GM18505 (cell line): ENCODE measurements around the gene LYPD5.
"Not testable (repeated sequence)": the region's sequence is repeated elsewhere in the genome, so short reads cannot be mapped to it uniquely, and the experiment has no call there.

Experiments
- ATAC-seq: cut with Tn5 transposase; IDR thresholded peaks from one replicate; pipeline ENCODE4 v1.9.1; 2021; ENCODE audit not compliant: unreplicated experiment
- POLR2A ChIP-seq: IDR thresholded peaks from 4 replicates; pipeline ENCODE4 v1.6.1; 2011; ENCODE audit warnings: borderline replicate concordance; ENCODE audit not compliant: insufficient read depth, insufficient read length; ENCODE audit errors: extremely low read depth

LYPD5 gene

DNA sequence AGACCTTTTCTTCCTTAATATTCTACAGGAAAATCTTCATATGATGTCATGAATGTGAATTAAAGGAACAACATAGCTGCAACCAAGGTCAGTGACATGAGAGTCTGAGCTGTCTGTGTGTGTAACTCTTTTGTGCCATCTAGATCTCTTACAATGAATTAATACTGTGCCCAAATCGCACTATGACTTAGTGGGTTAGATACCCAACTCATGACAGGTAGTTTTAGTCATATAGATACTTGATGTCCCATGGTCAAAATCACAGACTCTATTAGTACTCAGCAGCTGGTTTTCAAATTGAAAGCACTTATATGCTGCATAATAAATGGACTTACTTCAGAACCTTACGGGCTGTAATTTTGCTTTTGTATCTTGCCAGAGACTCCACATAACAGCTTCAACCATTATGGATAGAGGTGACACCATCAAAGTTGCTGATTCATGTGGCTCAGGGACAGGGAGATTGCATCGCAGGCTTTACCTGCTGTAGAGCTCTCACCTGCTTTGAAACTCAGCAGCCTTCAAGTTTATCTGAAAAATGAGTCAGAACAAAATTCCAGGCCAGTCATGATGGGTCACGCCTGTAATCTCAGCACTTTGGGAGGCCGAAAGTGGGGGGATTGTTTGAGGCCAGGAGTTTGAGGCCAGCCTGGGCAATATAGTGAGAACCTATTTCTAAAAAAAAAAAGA lies 12.6 kb upstream of the LYPD5 start:
- no peak for ATAC-seq
- TF ChIP-seq POLR2A, result no peak

DNA sequence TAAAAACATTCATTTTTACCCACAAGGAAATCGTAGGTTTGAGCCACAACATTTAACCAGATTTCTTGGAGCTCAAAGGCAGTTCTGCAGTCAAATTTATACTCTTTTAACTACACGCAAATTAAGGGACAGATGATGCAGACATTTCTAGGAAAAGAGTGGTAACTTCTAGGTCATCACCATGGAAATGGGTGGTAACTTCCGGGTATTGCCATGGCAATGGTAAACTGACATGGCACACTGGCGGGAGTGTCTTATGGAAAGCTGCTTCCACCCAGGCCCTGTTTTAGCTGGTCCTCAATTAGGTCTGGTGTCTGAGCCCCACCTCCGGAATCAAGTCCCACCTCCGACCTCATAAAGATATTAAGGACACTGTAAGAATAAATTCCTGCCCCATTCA lies 10.4 kb upstream of the LYPD5 start:
- ATAC-seq, result no peak

DNA sequence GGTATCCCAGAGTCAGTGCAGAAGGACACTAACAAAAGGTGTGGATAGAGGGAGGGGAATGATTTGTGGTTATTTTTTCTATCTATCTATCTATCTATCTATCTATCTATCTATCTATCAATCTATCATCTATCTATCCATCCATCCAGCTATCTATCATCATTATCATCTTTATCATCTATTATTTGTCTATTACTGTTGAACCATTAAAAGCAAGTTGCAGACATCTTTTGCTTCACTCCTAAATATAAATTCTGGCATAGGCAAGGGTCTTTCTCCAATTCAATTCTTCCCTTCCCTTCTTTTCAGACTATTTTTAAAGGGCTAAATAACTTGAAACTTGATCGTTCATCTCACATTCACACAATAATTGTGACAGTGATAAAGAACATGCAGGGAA lies 10.0 kb upstream of the LYPD5 start:
- no peak for TF ChIP-seq POLR2A
- ATAC-seq, result no peak

More for the DNA sequence above, 10.4 kb upstream of the LYPD5 start:
- no peak for TF ChIP-seq POLR2A

DNA sequence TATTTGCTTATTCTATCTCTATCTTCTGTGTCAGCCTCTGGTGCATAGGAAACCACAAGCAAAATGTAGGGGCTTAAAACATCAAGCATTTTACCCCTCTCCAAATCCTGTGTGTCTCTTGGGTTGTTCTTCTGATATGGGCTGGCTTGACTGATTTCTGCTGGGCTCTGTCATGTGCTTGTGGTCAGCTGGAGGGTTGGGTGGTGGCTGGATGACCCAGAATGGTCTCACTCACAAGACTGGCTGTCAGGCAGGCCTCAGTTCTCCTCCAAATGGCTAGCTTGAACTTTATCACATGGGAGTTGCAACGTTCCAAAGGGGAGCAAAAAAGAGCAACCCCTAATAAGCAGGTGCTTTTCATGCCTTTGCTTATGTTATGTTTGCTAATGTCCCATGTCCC lies 9.6 kb upstream of the LYPD5 start:
- no peak for TF ChIP-seq POLR2A
- ATAC-seq, result no peak

DNA sequence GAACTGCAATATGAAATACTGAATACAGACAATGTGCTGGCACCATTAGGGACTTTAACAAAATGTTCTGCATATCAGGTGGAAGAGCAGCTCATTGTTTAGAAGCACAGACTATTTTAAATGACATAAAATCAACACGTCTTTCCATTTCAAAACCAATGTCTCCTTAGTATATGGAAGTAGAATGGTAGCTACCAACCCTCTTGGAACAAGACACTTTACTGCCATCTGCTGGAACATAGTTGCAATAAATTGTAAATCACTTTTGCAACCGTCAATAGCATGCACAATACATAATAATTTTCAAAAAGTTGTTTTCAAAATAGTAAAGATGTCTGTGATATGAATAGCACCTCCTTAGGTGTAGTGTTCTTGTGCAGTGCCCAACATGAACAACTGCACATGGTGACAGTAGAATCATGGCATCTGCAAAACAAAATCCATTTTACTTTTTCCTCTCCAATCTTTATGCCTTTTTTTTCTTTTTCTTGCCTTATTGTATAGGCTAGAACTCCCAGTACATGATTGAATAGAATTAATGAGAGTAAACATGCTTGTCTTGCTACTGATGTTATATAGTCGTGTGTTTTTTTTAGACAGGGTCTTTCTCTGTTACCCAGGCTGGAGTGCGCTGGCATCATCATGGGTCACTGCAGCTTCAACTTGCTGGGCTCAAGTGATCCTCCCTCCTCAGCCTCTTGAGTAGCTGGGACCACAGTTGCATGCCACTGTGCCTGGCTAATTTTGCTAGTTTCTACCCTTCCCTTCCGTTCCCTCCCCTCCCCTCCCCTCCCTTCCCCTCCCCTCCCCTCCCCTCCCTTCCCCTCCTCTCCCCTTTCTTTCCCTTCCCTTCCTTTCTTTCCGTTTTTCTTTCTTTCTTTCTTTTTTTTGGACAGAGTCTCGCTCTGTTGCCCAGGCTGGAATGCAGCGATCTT lies 7.8 kb upstream of the LYPD5 start:
- no peak for TF ChIP-seq POLR2A
- no peak for ATAC-seq

DNA sequence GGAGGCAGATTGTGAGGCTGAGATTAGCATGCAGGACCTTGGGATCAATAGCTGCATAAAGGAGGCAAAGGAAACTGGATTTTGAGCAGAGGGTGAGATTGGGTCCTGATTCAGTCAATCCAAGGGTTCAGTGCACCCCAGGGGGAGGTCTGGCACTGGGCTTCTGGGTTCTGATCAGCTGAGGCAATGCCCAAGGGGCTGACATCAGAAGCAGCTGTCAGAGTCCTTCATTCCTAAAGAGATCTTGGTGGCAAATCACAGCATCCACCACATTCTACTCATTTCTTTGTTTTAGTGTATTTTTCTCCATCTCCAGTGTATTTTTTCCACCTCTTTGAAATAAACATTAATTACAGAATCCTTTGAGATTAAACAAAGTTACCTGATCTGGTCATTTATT lies 5.4 kb upstream of the LYPD5 start:
- ATAC-seq, result no peak
- no peak for TF ChIP-seq POLR2A

DNA sequence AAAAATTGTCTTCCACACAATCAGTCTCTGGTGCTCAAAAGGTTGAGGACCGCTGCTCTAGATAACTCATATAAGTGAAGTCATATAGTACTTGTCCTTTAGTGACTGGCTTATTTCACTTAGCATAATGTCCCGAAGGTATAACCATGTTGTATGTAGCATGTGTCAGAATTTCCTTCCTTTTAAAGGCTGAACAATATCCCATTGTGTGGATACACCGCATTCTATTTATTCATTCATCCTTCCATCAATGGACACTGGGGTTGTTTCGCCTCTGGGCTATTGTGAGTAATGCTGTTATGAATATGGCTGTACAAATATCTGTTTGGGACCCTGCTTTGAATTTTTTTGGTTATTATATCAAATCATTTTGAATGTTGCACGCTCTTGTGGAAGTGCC lies 4.6 kb upstream of the LYPD5 start:
- no peak for ATAC-seq
- TF ChIP-seq POLR2A, result no peak

DNA sequence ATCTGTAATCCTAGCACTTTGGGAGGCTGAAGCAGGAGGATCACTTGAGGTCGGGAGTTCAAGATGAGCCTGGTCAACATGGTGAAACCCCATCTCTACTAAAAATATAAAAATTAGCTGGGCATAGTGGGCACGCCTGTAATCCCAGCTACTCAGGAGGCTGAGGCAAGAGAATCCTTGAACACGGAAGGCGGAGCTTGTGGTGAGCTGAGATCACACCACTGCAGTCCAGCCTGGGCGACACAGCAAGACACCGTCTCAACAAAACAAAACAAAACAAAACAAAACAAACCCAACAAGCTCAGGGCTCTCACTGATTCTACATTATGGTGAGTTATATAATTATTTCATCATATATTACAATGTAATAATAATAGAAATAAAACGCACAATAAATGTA lies 4.2 kb upstream of the LYPD5 start:
- ATAC-seq, result not testable (repeated sequence)

DNA sequence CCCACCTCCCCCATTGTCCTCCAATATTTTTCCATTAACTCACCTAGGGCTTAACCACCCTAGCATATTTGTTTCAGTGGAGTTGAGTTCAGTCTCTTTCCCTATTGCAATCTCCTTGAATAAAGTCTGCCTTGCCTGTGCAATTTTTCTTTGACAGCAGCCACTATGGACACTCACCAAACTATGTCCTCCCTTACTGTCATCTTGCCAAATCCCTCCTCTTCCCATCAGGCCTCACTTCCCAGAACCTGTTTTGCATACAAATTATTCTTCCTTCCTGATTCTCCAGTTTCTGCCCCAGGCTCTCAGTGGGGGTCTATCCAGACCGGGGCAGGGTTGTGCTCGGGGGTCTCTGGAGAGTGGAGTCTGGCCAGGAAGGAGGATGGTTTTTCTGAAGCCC lies 2.2 kb upstream of the LYPD5 start:
- TF ChIP-seq POLR2A, result no peak
- no peak for ATAC-seq

DNA sequence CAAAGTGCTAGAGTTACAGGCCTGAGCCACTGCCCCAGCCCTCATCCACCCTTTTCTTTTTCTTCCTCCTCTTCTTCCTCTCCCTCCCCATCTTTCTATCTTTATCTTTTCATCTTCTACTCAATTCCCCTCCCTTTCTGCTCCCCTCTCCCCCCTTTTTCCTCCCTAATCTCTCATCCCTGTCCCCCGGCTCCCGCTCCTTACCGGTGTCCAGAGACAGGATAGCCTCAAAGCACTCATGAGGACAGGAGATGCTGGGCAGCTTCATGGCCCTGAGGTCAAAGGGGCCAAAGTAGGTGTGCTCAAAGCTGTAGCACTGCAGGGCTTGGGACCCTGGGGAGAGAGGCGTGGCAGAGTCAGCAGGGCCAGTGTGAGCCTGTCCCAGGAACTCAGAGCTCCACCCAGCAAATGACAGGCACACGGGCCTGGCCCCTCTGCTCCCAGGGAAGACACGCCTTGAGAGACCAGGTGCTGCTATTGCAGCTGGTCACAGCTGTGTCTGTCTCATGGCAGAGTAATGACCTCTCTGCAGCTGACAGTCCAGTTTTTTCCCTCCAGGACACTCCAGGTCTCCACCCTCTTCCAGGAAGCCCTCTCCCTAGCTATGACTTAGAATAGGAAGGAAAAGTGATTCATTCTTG lies 2.6 kb downstream of the LYPD5 start:
- no peak for ATAC-seq
- no peak for TF ChIP-seq POLR2A

DNA sequence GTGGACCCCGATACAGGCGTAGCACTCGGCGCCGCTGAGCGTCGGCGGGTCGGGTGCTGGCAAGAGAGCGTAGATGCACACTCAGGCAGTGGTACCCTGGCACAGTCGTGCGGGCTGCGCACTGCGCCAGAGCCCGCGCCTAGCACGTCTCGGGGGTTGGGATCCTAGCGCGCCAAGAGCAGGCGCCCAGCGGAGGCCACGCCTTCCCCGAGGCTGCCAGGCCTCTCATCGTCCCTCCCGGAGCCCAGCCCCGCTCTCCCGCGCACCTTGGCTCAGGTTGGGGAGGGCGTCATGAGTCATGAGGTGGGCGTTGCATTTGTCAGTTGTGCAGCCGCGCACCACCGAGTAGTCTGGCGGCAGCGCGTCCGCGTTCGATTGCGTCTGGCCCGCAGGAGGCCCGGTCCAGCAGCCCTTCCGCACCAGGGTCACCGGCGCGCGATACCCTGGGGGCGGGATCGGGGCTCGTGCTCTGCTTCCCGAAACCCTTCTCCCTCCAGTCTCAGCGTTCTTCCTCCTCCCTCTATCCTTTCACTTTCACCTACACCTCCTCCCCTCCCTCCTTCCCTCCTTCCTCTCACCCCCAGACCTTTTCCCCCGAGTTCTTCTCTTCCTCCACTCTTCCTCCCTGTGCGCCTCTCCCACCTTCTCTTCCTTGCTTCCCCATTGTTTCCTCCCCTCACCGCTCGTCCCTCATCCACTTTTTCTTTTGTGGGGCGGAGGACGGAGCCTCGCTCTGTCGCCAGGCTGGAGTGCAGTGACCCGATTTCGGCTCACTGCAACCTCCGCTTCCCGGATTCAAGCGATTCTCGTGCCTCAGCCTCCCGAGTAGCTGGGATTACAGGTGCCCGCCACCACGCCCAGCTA lies 3.5 kb downstream of the LYPD5 start:
- ATAC-seq, result no peak
- no peak for TF ChIP-seq POLR2A

DNA sequence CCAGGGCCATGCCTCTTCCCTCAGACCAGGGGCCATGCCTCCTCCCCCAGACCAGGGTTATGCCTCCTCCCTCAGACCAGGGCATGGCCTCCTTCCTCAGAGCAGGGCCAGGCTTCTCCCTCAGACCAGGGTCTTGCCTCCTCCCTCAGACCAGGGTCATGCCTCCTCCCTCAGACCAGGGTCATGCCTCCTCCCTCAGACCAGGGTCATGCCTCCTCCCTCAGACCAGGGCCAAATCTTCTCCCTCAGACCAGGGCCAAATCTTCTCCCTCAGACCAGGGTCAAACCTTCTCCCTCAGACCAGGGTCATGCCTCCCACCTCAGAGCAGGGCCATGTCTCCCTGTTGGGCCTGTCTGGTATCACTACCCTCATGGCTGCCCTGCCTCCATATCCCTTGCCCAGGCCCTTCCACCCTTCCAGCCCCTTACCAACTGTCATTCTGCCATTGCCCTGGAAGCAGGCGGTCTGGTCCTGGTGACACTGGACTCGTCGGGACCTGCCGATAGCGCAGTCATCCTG lies 4.2 kb downstream of the LYPD5 start:
- no peak for ATAC-seq
- TF ChIP-seq POLR2A, result no peak

DNA sequence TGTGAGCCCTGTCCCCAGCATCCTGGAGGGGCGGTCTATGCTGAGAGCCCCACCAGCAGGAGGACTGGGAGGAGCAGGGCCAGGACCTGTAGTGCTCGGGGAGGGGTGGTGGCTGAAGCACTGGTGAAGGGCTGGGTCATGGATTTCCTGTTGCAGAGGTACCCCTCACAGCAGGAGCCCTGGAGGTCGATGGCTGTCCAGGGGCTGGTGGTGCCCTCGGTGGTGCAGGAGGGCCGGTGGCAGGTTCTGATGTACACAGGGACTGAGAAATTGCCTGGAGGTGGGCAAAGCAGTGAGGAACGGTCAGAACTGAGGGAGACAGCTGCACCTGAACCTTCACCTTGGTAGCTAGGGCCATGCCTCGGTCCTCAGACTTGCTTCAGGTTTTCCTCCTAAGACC lies 4.7 kb downstream of the LYPD5 start:
- ATAC-seq, result no peak
- TF ChIP-seq POLR2A, result no peak
